ENCODE results near the gene UCP2.

The UCP2 gene

DNA sequence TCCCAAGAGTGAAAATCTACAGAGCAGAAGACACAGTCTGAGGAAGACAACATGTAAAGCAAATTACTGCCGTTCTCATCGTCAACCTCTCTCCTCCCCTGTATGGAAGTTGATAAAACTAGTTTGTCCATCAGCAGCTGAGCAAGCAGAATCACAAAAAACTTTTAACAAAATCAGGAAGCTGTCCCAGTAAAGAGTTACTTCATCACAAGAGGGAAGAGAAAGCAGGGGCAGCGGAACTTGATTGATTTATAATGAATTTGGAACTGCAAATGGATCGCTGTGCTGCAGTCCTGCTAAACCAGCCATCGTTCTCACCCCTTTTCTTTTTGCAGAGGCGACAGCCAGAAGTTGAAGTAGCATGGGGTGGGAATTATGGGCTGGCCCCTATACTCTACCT is 39.9 kb upstream of the UCP2 start:
- Histone ChIP-seq H3K36me3 (replicated peaks) (no peaks in the 10 kb centered on the region), H3K27ac (no peak overlapping the region), H3K4me3 (ENCODE audit: low read depth, low read length) (no peak overlapping the region), H3K27me3 (replicated peaks) (no peaks in the 10 kb centered on the region)
- DNase-seq: no peak
- TF ChIP-seq CTCF (IDR thresholded peaks at IDR 0.05; ENCODE audit: low read depth, low read length, missing control alignments): no peak
- in situ Hi-C loops (cut with HindIII; ENCODE audit: low pct_ligation_motif_present, low sequenced_read_pairs): no loop called here

DNA sequence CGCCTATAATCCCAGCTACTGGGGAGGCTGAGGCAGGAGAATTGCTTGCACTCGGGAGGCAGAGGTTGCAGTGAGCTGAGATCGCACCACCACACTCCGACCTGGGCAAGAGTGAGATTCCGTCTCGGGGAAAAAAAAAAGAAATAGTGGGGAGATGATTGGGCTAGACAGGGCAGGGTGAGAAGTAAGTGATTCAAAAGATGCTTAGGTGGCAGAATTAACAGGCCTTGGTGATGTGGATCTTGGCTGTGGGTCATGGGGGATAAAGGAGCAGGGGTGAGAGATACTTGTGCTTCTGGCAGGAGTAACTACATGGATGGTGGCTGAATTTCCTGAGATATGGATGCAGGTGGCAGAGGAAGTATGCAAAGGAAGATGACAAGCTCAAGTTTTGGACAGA is 39.4 kb upstream of the UCP2 start:
- Histone ChIP-seq H3K36me3 (replicated peaks) (no peaks in the 10 kb centered on the region), H3K27ac (no peak overlapping the region), H3K4me3 (ENCODE audit: low read depth, low read length) (no peak overlapping the region), H3K27me3 (replicated peaks) (no peaks in the 10 kb centered on the region)
- in situ Hi-C loops (cut with HindIII; ENCODE audit: low pct_ligation_motif_present, low sequenced_read_pairs): no loop called here
- no peak for DNase-seq
- no peak for TF ChIP-seq CTCF (IDR thresholded peaks at IDR 0.05; ENCODE audit: low read depth, low read length, missing control alignments)

- in situ Hi-C loops (cut with HindIII; ENCODE audit: low pct_ligation_motif_present, low sequenced_read_pairs): no loop called here
- Histone ChIP-seq H3K4me3 (ENCODE audit: low read depth, low read length) (no peak overlapping the region), H3K27me3 (replicated peaks) (no peaks in the 10 kb centered on the region), H3K36me3 (replicated peaks) (no peaks in the 10 kb centered on the region), H3K27ac (no peak overlapping the region)
- TF ChIP-seq CTCF (IDR thresholded peaks at IDR 0.05; ENCODE audit: low read depth, low read length, missing control alignments): no peak
- DNase-seq: no peak
Observed at GRCh38 chr11:74020539-74020938, 37.9 kb upstream of the UCP2 start.

GRCh38 chr11:74019860-74020259 is 37.2 kb upstream of the UCP2 start:
- no peak overlapping the region for H3K27ac ChIP-seq

GRCh38 chr11:74019104-74019738 is 36.6 kb upstream of the UCP2 start:
- DNase-seq: no peak
- no peak for TF ChIP-seq CTCF (IDR thresholded peaks at IDR 0.05; ENCODE audit: low read depth, low read length, missing control alignments)
- Histone ChIP-seq H3K27me3 (replicated peaks) (no peaks in the 10 kb centered on the region), H3K36me3 (replicated peaks) (no peaks in the 10 kb centered on the region), H3K27ac (no peak overlapping the region), H3K4me3 (ENCODE audit: low read depth, low read length) (no peak overlapping the region)
- in situ Hi-C loops (cut with HindIII; ENCODE audit: low pct_ligation_motif_present, low sequenced_read_pairs): no loop called here

More at GRCh38 chr11:74019860-74020259, 37.2 kb upstream of the UCP2 start:
- Histone ChIP-seq H3K4me3 (ENCODE audit: low read depth, low read length) (no peak overlapping the region), H3K27me3 (replicated peaks) (no peaks in the 10 kb centered on the region), H3K36me3 (replicated peaks) (no peaks in the 10 kb centered on the region)
- in situ Hi-C loops (cut with HindIII; ENCODE audit: low pct_ligation_motif_present, low sequenced_read_pairs): no loop called here
- DNase-seq: no peak
- no peak for TF ChIP-seq CTCF (IDR thresholded peaks at IDR 0.05; ENCODE audit: low read depth, low read length, missing control alignments)

Data from brain microvascular endothelial cell (primary cell).